Sigmoid colon (tissue), 4 donors: ENCODE results near the gene FAM13A.

Source experiments
- POLR2A ChIP-seq, 2 donors: fragments of 450-650 bp; IDR thresholded peaks; one replicate each; pipeline ENCODE4 v1.6.1; 2016; ENCODE audit warnings: antibody characterized with exemption in 2 of 2, mild to moderate bottlenecking in 2 of 2, moderate library complexity in 2 of 2
- POLR2AphosphoS5 ChIP-seq, 4 donors: sonication (generic); formaldehyde crosslinking; IDR thresholded peaks; one replicate each; pipeline ENCODE4 v1.6.1; 2017; ENCODE audit warnings: antibody characterized with exemption in 4 of 4
- TF ChIP-seq, protein P1 (sequence below), 4 experiments: fragments of 450-650 bp in 3 of 4; fragments of 200-600 bp in 1 of 4; IDR thresholded peaks; one replicate each; pipeline ENCODE4 v1.5.1; 2016 to 2019; ENCODE audit warnings: antibody characterized with exemption in 4 of 4, mild to moderate bottlenecking in 3 of 4, moderate library complexity in 2 of 4

DNA sequence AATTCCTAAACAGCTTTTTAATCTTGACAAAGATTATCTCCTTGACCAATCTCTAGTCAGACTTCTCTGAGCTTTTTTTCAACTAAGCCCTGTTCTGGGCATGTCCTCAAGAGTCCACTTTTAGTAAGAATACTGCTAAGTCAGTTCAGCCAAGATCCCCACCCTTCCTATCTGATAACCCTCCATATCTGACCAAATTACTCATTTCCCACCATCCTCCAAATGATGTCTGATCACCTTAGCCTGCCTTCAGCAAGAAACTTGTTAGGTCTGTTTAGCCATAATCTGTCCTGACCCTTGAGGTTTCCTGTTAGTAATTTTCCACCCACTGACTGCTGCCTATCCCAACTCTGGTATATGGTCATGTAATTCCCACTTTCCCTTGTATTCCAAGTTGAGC, 65.2 kb downstream of the FAM13A start:
- TF ChIP-seq, protein P1, sequence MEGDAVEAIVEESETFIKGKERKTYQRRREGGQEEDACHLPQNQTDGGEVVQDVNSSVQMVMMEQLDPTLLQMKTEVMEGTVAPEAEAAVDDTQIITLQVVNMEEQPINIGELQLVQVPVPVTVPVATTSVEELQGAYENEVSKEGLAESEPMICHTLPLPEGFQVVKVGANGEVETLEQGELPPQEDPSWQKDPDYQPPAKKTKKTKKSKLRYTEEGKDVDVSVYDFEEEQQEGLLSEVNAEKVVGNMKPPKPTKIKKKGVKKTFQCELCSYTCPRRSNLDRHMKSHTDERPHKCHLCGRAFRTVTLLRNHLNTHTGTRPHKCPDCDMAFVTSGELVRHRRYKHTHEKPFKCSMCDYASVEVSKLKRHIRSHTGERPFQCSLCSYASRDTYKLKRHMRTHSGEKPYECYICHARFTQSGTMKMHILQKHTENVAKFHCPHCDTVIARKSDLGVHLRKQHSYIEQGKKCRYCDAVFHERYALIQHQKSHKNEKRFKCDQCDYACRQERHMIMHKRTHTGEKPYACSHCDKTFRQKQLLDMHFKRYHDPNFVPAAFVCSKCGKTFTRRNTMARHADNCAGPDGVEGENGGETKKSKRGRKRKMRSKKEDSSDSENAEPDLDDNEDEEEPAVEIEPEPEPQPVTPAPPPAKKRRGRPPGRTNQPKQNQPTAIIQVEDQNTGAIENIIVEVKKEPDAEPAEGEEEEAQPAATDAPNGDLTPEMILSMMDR (IDR thresholded peaks at IDR 0.05) = no peak
- TF ChIP-seq POLR2A (IDR thresholded peaks at IDR 0.05) (no peak), POLR2AphosphoS5 (IDR thresholded peaks at IDR 0.05) (no peak)
